HepG2 (cell line): Measurements from ENCODE around the gene CHST6. TPM values are rescaled to one million over a fixed set of nuclear protein-coding genes. Genes with fewer than 3 reads are reported as not detected.

Experiments
- ARID2 ChIP-seq: sonication (generic); formaldehyde crosslinking; IDR thresholded peaks from 2 replicates; pipeline ENCODE4 v1.8.1; 2022; ENCODE audit warnings: mild to moderate bottlenecking, missing genetic modification reagents, borderline replicate concordance
- CENPT ChIP-seq: sonication (generic); formaldehyde crosslinking; IDR thresholded peaks from 2 replicates; pipeline ENCODE4 v1.8.0; 2022; ENCODE audit warnings: low read depth, mild to moderate bottlenecking, moderate library complexity, missing genetic modification reagents
- HOXD1 ChIP-seq: sonication (generic); formaldehyde crosslinking; IDR thresholded peaks from 2 replicates; pipeline ENCODE4 v1.5.0; 2020; ENCODE audit warnings: missing genetic modification reagents
- NRL ChIP-seq: sonication (generic); formaldehyde crosslinking; IDR thresholded peaks from 2 replicates; pipeline ENCODE4 v1.5.0; 2020; ENCODE audit warnings: missing genetic modification reagents, mild to moderate bottlenecking, moderate library complexity, borderline replicate concordance
- SP2 ChIP-seq: sonication (generic); formaldehyde crosslinking; IDR thresholded peaks from 2 replicates; pipeline ENCODE4 v1.5.1; 2020; ENCODE audit warnings: mild to moderate bottlenecking, missing genetic modification reagents
- SRY ChIP-seq: sonication (generic); formaldehyde crosslinking; IDR thresholded peaks from 2 replicates; pipeline ENCODE4 v1.8.0; 2022; ENCODE audit warnings: mild to moderate bottlenecking, missing genetic modification reagents
- SYNCRIP ChIP-seq: fragments of 200-400 bp; formaldehyde crosslinking; IDR thresholded peaks from 2 replicates; pipeline ENCODE4 v1.6.1; 2018; ENCODE audit warnings: mild to moderate bottlenecking, low read depth, low read length; ENCODE audit not compliant: insufficient read depth
- TFDP1 ChIP-seq: IDR thresholded peaks from 2 replicates; pipeline ENCODE4 v1.6.1; 2016; ENCODE audit warnings: missing compliant biosample characterization, missing genetic modification reagents, borderline replicate concordance
- ZBTB49 ChIP-seq: sonication (generic); formaldehyde crosslinking; IDR thresholded peaks from 2 replicates; pipeline ENCODE4 v1.4.0; 2020; ENCODE audit warnings: missing genetic modification reagents, borderline replicate concordance
- ZFP36L1 ChIP-seq: sonication (generic); formaldehyde crosslinking; IDR thresholded peaks from 2 replicates; pipeline ENCODE4 v1.8.0; 2022; ENCODE audit warnings: mild to moderate bottlenecking, missing genetic modification reagents, moderate library complexity
- ZNF772 ChIP-seq: sonication (generic); formaldehyde crosslinking; IDR thresholded peaks from 2 replicates; pipeline ENCODE4 v1.5.0; 2020; ENCODE audit warnings: mild to moderate bottlenecking, missing genetic modification reagents
- ZNF83 ChIP-seq: sonication (generic); formaldehyde crosslinking; IDR thresholded peaks from 2 replicates; pipeline ENCODE4 v1.4.0; 2020; ENCODE audit warnings: missing genetic modification reagents, mild to moderate bottlenecking, borderline replicate concordance
- ZNF850 ChIP-seq: sonication (generic); formaldehyde crosslinking; conservative IDR thresholded peaks from 2 replicates; pipeline ENCODE4 v1.9.0; 2021; ENCODE audit warnings: mild to moderate bottlenecking, missing genetic modification reagents
- ZSCAN31 ChIP-seq: sonication (generic); formaldehyde crosslinking; IDR thresholded peaks from 2 replicates; pipeline ENCODE4 v1.5.0; 2020; ENCODE audit warnings: low read depth, mild to moderate bottlenecking, missing genetic modification reagents
- polyA plus RNA-seq, 8 experiments: library from polyadenylated mRNA; depleted of rRNA in 3 of 8; stranded (reverse) in 7 of 8; unstranded in 1 of 8; fragments of >200 nt; fragmentation: Illumina TruSeq in 4 of 8; extraction: Trizol in 4 of 8; gene quantifications; 2 replicates each; pipeline versions ENCODE4 v1.2.1 to v1.2.3, GENCODE V29; 2011 to 2016; ENCODE audit warnings: low read depth in 4 of 8, missing spikeins in 1 of 8, mixed read lengths in 1 of 8; ENCODE audit not compliant: insufficient read depth in 1 of 8
- total RNA-seq, 5 experiments: library from RNA; depleted of rRNA; stranded (reverse); fragments of >200 nt; fragmentation: Illumina TruSeq; extraction: Trizol; gene quantifications; 2 replicates each; pipeline ENCODE4 v1.2.3, GENCODE V29; 2016; ENCODE audit warnings: low read depth in 1 of 5
- TF ChIP-seq, protein P1 (sequence below): sonication (generic); formaldehyde crosslinking; IDR thresholded peaks from 2 replicates; pipeline ENCODE4 v1.4.0; 2020; ENCODE audit warnings: missing genetic modification reagents
- TF ChIP-seq, protein P2 (sequence below): sonication (generic); formaldehyde crosslinking; IDR thresholded peaks from 2 replicates; pipeline ENCODE4 v1.8.0; 2022; ENCODE audit warnings: missing genetic modification reagents, mild to moderate bottlenecking, borderline replicate concordance
- TF ChIP-seq, protein P3 (sequence below): sonication (generic); formaldehyde crosslinking; IDR thresholded peaks from 2 replicates; pipeline ENCODE4 v1.4.0; 2020; ENCODE audit warnings: mild to moderate bottlenecking, missing genetic modification reagents
- TF ChIP-seq, protein P4 (sequence below): sonication (generic); formaldehyde crosslinking; IDR thresholded peaks from 2 replicates; pipeline ENCODE4 v1.4.0; 2020; ENCODE audit warnings: missing genetic modification reagents, low read depth, mild to moderate bottlenecking, borderline replicate concordance

CHST6 gene
- total and polyA plus RNA-seq, 2 of the 13 experiments (the other 11 are each of a cell fraction or from before 2014, with no cell fraction given), result 0.18 to 0.91 TPM

DNA sequence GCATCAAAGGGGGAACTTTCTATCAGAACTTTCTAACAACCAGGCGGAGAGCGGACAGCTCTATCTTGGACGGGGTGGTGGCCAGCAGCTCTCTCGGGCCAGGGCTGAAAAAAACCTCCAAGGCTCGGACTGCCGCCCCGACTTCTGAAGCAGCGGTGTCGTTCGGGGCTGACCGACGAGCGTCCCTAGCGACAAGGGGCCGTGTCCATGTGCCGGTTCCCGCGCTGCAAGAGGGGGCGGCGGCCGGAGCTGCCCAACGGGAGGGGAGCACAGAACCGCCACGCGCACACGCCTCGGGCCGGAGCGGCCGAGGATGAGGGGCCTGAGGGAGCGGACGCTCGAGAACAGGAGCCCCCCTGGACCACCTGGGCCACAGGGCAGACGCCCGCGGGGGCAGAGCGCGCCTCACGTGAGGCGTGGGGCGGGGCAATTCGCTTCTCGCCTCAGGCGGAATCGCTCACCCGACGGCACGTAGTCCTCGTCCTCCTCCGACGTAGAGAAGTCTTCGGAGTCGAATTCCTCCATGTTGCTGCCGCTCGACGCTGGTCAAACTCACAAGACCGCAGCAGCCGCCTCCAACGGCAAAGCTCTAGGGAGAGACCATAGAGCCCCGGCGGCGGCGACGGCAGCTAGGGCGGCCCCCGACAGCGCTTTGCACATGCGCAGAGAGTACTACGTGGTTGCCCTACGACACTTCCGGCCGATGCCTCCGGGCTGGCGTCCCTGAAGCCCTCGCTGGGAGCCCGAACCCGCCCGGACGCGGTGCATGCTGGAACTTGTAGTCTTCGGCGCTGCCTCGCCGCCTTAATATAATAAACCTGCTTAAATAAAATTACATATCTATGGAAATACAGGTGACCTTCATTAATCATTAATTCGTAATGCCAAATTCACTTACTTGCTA lies 62.2 kb downstream of the CHST6 start, which contains the start of gene CFDP1 (continued):
- no peak; the same call in 1 of the 2 replicates for TF ChIP-seq ZBTB49
- no peak for TF ChIP-seq SYNCRIP
- TF ChIP-seq CENPT (CRISPR knock-in tag), result peak; percentile 87; the same call in 1 of the 2 replicates
- TF ChIP-seq, protein P1, sequence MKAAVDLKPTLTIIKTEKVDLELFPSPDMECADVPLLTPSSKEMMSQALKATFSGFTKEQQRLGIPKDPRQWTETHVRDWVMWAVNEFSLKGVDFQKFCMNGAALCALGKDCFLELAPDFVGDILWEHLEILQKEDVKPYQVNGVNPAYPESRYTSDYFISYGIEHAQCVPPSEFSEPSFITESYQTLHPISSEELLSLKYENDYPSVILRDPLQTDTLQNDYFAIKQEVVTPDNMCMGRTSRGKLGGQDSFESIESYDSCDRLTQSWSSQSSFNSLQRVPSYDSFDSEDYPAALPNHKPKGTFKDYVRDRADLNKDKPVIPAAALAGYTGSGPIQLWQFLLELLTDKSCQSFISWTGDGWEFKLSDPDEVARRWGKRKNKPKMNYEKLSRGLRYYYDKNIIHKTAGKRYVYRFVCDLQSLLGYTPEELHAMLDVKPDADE (CRISPR knock-in tag), result no peak
- TF ChIP-seq HOXD1, result no peak; the same call in 1 of the 2 replicates
- peak; percentile 84 for TF ChIP-seq ZNF772
- TF ChIP-seq, protein P2, sequence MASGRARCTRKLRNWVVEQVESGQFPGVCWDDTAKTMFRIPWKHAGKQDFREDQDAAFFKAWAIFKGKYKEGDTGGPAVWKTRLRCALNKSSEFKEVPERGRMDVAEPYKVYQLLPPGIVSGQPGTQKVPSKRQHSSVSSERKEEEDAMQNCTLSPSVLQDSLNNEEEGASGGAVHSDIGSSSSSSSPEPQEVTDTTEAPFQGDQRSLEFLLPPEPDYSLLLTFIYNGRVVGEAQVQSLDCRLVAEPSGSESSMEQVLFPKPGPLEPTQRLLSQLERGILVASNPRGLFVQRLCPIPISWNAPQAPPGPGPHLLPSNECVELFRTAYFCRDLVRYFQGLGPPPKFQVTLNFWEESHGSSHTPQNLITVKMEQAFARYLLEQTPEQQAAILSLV, result peak; percentile 72; the same call in 1 of the 2 replicates
- TF ChIP-seq ARID2 (CRISPR knock-in tag), result peak; percentile 100
- TF ChIP-seq ZNF850 (CRISPR knock-in tag), result no peak
- TF ChIP-seq TFDP1 (CRISPR knock-in tag), result peak; percentile 99
- TF ChIP-seq ZFP36L1 (CRISPR knock-in tag), result peak; percentile 96; the same call in 1 of the 2 replicates
- TF ChIP-seq SP2 (CRISPR knock-in tag), result peak; percentile 65
- TF ChIP-seq ZNF83, result peak; percentile 73; the same call in 1 of the 2 replicates
- TF ChIP-seq NRL (CRISPR knock-in tag), result peak; percentile 100
- TF ChIP-seq SRY (CRISPR knock-in tag), result peak; percentile 99
- TF ChIP-seq ZSCAN31 (CRISPR knock-in tag), result peak; percentile 71
- TF ChIP-seq, protein P3, sequence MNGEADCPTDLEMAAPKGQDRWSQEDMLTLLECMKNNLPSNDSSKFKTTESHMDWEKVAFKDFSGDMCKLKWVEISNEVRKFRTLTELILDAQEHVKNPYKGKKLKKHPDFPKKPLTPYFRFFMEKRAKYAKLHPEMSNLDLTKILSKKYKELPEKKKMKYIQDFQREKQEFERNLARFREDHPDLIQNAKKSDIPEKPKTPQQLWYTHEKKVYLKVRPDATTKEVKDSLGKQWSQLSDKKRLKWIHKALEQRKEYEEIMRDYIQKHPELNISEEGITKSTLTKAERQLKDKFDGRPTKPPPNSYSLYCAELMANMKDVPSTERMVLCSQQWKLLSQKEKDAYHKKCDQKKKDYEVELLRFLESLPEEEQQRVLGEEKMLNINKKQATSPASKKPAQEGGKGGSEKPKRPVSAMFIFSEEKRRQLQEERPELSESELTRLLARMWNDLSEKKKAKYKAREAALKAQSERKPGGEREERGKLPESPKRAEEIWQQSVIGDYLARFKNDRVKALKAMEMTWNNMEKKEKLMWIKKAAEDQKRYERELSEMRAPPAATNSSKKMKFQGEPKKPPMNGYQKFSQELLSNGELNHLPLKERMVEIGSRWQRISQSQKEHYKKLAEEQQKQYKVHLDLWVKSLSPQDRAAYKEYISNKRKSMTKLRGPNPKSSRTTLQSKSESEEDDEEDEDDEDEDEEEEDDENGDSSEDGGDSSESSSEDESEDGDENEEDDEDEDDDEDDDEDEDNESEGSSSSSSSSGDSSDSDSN (CRISPR knock-in tag), result peak; percentile 90
- TF ChIP-seq, protein P4, sequence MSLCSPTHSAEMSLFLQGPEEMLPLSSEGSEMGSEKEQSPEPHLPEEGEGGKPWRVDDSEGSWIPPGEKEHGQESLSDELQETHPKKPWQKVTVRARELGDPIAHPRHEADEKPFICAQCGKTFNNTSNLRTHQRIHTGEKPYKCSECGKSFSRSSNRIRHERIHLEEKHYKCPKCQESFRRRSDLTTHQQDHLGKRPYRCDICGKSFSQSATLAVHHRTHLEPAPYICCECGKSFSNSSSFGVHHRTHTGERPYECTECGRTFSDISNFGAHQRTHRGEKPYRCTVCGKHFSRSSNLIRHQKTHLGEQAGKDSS (CRISPR knock-in tag), result peak; percentile 97
